ENCODE measurements around the gene CWC27.

The CWC27 gene

DNA sequence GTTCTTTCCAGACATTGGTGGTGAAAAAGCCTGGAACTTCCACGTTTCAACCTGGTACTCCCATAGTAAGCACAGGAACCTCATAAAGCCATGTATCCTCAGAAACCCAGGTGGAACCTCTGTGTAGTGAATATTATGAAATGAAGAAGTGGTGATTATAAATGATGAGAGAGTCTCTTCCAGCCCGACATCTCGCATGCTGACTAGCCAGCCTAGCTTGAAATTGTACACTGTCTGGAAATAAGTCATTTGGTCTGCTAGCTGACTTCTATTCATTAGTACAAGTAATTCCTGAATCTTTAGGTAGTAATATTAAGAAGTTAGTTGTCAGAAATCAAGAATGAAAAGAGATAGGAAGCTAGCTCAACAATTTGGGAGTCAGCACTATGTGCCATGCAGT is 203.3 kb downstream of the CWC27 start:
- TF ChIP-seq, protein P1, sequence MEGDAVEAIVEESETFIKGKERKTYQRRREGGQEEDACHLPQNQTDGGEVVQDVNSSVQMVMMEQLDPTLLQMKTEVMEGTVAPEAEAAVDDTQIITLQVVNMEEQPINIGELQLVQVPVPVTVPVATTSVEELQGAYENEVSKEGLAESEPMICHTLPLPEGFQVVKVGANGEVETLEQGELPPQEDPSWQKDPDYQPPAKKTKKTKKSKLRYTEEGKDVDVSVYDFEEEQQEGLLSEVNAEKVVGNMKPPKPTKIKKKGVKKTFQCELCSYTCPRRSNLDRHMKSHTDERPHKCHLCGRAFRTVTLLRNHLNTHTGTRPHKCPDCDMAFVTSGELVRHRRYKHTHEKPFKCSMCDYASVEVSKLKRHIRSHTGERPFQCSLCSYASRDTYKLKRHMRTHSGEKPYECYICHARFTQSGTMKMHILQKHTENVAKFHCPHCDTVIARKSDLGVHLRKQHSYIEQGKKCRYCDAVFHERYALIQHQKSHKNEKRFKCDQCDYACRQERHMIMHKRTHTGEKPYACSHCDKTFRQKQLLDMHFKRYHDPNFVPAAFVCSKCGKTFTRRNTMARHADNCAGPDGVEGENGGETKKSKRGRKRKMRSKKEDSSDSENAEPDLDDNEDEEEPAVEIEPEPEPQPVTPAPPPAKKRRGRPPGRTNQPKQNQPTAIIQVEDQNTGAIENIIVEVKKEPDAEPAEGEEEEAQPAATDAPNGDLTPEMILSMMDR (IDR thresholded peaks at IDR 0.05; ENCODE audit: insufficient read depth, low read length) = no peak
- TF ChIP-seq SPI1 (IDR thresholded peaks at IDR 0.05; ENCODE audit: borderline replicate concordance, low read depth) = no peak
- no peak for TF ChIP-seq POLR2AphosphoS5 (IDR thresholded peaks at IDR 0.05; ENCODE audit: low read depth)
- TF ChIP-seq, protein P2, sequence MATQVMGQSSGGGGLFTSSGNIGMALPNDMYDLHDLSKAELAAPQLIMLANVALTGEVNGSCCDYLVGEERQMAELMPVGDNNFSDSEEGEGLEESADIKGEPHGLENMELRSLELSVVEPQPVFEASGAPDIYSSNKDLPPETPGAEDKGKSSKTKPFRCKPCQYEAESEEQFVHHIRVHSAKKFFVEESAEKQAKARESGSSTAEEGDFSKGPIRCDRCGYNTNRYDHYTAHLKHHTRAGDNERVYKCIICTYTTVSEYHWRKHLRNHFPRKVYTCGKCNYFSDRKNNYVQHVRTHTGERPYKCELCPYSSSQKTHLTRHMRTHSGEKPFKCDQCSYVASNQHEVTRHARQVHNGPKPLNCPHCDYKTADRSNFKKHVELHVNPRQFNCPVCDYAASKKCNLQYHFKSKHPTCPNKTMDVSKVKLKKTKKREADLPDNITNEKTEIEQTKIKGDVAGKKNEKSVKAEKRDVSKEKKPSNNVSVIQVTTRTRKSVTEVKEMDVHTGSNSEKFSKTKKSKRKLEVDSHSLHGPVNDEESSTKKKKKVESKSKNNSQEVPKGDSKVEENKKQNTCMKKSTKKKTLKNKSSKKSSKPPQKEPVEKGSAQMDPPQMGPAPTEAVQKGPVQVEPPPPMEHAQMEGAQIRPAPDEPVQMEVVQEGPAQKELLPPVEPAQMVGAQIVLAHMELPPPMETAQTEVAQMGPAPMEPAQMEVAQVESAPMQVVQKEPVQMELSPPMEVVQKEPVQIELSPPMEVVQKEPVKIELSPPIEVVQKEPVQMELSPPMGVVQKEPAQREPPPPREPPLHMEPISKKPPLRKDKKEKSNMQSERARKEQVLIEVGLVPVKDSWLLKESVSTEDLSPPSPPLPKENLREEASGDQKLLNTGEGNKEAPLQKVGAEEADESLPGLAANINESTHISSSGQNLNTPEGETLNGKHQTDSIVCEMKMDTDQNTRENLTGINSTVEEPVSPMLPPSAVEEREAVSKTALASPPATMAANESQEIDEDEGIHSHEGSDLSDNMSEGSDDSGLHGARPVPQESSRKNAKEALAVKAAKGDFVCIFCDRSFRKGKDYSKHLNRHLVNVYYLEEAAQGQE (IDR thresholded peaks at IDR 0.05; ENCODE audit: insufficient replicate concordance, low read depth) = no peak
- no peak for TF ChIP-seq GABPA (IDR thresholded peaks at IDR 0.05; ENCODE audit: low read depth)
- Histone ChIP-seq H3K27ac (replicated peaks) (no peak overlapping the region), H3K27me3 (ENCODE audit: insufficient read depth, poor library complexity, severe bottlenecking) (no peaks in the 10 kb centered on the region), H3K4me3 (replicated peaks; ENCODE audit: insufficient read depth, low read length) (no peak overlapping the region)
- DNase-seq (ENCODE audit: low read depth in 1 of 2, low spot score in 1 of 2) = no peak

DNA sequence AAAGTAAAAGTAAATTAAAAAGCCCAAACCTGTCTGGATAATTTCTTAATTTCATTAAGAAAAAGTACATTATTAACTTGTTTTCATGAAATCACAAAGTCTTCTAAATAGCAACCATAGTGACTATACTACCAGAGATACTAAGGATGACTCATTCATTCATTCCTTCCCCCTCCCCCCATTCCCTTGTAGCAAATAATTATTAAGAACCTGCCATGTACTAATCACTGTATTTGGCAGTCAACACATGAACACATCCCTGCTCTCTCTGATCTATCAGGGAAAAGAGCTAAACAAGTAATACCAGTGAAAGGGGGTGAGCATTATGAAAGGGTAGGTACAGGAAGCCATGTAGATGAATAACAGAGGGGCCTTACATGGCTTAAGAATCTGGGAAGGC is 203.9 kb downstream of the CWC27 start:
- Histone ChIP-seq H3K27ac (replicated peaks) (no peak overlapping the region), H3K27me3 (ENCODE audit: insufficient read depth, poor library complexity, severe bottlenecking) (no peaks in the 10 kb centered on the region), H3K4me3 (replicated peaks; ENCODE audit: insufficient read depth, low read length) (no peak overlapping the region)
- DNase-seq (ENCODE audit: low read depth in 1 of 2, low spot score in 1 of 2) = no peak
- TF ChIP-seq SPI1 (IDR thresholded peaks at IDR 0.05; ENCODE audit: borderline replicate concordance, low read depth) (no peak), GABPA (IDR thresholded peaks at IDR 0.05; ENCODE audit: low read depth) (no peak)

DNA sequence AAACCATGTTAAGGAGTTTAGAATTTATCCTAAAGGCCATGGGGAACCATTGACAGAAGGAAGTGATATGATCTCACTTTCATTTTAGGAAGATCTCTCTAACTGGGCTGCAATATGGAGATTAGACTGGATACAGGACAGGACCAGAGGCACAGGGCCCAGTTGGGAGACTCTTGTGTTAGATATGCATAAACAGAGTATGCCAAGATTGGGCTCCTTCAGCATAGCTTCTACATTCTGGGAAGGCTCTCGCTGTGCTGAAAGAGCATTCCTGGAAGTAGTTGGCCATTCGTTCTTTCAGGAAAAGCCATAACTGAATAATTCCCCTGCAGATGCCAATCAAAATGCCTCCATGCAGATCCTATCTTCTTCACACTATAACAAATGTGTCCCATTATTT is 204.5 kb downstream of the CWC27 start:
- no peak overlapping the region for H3K27ac ChIP-seq (replicated peaks)
- TF ChIP-seq, protein P1 (IDR thresholded peaks at IDR 0.05; ENCODE audit: insufficient read depth, low read length) = no peak
- TF ChIP-seq POLR2AphosphoS5 (IDR thresholded peaks at IDR 0.05; ENCODE audit: low read depth) = no peak
- no peaks in the 10 kb centered on the region for H3K27me3 ChIP-seq (ENCODE audit: insufficient read depth, poor library complexity, severe bottlenecking)
- DNase-seq (ENCODE audit: low read depth in 1 of 2, low spot score in 1 of 2) = no peak
- no peak overlapping the region for H3K4me3 ChIP-seq (replicated peaks; ENCODE audit: insufficient read depth, low read length)

DNA sequence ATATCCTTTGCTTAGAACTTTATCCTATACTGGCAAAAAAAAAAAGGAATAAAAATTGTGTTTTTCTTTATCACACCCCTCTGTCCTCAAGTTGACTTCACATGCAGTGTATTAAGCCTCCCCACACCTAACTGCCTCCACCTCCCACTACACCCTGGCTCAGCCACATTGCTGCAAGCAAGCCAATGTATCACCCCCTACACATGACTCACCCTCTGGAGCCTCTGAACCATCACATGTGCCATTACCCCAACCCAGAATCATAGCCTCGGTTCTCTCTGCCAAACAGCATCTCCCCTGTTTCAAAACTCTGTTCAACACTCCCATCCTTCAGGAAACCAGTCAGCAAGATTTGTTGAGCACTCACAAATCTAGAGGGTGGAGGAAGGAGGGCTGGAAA is 209.0 kb downstream of the CWC27 start:
- Histone ChIP-seq H3K27me3 (ENCODE audit: insufficient read depth, poor library complexity, severe bottlenecking) (no peaks in the 10 kb centered on the region), H3K4me3 (replicated peaks; ENCODE audit: insufficient read depth, low read length) (no peak overlapping the region), H3K27ac (replicated peaks) (no peak overlapping the region)
- peak in 1 of 2 experiments; percentile 0 for DNase-seq (ENCODE audit: low read depth in 1 of 2, low spot score in 1 of 2)
- TF ChIP-seq, protein P1 (IDR thresholded peaks at IDR 0.05; ENCODE audit: insufficient read depth, low read length) = no peak
- TF ChIP-seq, protein P2 (IDR thresholded peaks at IDR 0.05; ENCODE audit: insufficient replicate concordance, low read depth) = no peak
- TF ChIP-seq SPI1 (IDR thresholded peaks at IDR 0.05; ENCODE audit: borderline replicate concordance, low read depth) (no peak), POLR2AphosphoS5 (IDR thresholded peaks at IDR 0.05; ENCODE audit: low read depth) (no peak), GABPA (IDR thresholded peaks at IDR 0.05; ENCODE audit: low read depth) (no peak)
